K562 (cell line): Measurements from ENCODE around the gene SRPK2. TPM values are rescaled to one million over a fixed set of nuclear protein-coding genes. Genes with fewer than 3 reads are reported as not detected.
A peak's percentile ranks its signal among the peaks of the same experiment; 100 is the strongest.

ENCODE experiments used
- ATAC-seq: fragments of 200-7000 bp; cut with Tn5 transposase; 3 replicates; pipeline ENCODE4 v1.9.1; 2020; ENCODE audit warnings: moderate library complexity
- BruUV-seq: library from RNA; stranded (reverse); fragments of 400-500 nt; replicated peaks from 2 replicates; lab custom pipeline; 2021; lab: Mats Ljungman, UMichigan
- CTCF ChIA-PET: fragments of 300-600 bp; formaldehyde crosslinking; extraction: SDS; loops from one replicate; lab custom pipeline; 2021; ENCODE audit warnings: low intra/inter-chr PET ratio; lab: Yijun Ruan, JAX
- POLR2A ChIA-PET: fragments of 300-600, 350-650 bp; sonication (Branson Sonifier 250); formaldehyde crosslinking; extraction: SDS; loops from one replicate; lab custom pipeline; 2021; ENCODE audit warnings: antibody characterized with exemption, inconsistent platforms; lab: Yijun Ruan, JAX
- DNase-seq, 4 experiments: peaks; one replicate each; pipeline versions ENCODE4 v3.0.0 to v3.0.0-alpha.2; 2011 to 2018; ENCODE audit warnings: low spot score in 3 of 4, mixed read lengths in 3 of 4; ENCODE audit errors: extremely low read depth in 1 of 4
- FAIRE-seq: peaks from 2 replicates; lab custom pipeline; 2011; peaks lifted over from hg19 to GRCh38; lab: Jason Lieb, UNC
- H2AFZ ChIP-seq: 2 replicates; pipeline ENCODE4 v1.6.0; 2011; ENCODE audit warnings: low read depth, low read length, control low read depth, inconsistent platforms
- H3K27ac ChIP-seq: fragments of 200-600 bp; 3 replicates; pipeline ENCODE4 v1.8.0; 2011; ENCODE audit warnings: low read depth, mild to moderate bottlenecking, control low read depth, inconsistent platforms, low read length, moderate library complexity, mixed read lengths; ENCODE audit errors: extremely low read depth
- H3K27me3 ChIP-seq, 2 experiments: fragments of 300-600 bp in 1 of 2; 2 replicates in 1 of 2; 3 replicates in 1 of 2; pipeline versions ENCODE4 v1.6.0 to v1.8.0; 2011; ENCODE audit warnings: inconsistent platforms in 2 of 2, low read length in 2 of 2, mild to moderate bottlenecking in 1 of 2, mixed read lengths in 1 of 2, moderate library complexity in 1 of 2; ENCODE audit not compliant: control insufficient read depth in 2 of 2, insufficient read depth in 2 of 2
- H3K36me3 ChIP-seq: fragments of 300-600 bp; 3 replicates; pipeline ENCODE4 v1.8.0; 2011; ENCODE audit warnings: mild to moderate bottlenecking, low read length, inconsistent platforms; ENCODE audit not compliant: control insufficient read depth, insufficient read depth
- H3K4me1 ChIP-seq, 2 experiments: fragments of 200-600 bp in 1 of 2; replicated peaks in 1 of 2; 2 replicates in 1 of 2; 3 replicates in 1 of 2; pipeline versions ENCODE4 v1.5.1 to v1.8.0; 2011; ENCODE audit warnings: inconsistent platforms in 2 of 2, low read length in 2 of 2, mild to moderate bottlenecking in 1 of 2, mixed read lengths in 1 of 2, moderate library complexity in 1 of 2; ENCODE audit not compliant: control insufficient read depth in 2 of 2, insufficient read depth in 2 of 2
- H3K4me2 ChIP-seq: 2 replicates; pipeline ENCODE4 v1.6.1; 2011; ENCODE audit warnings: low read length, control low read depth, inconsistent platforms, mixed read lengths; ENCODE audit not compliant: insufficient read depth
- H3K4me3 ChIP-seq: fragments of 200-600 bp; sonication (generic), shearing (Covaris generic); 2 replicates; pipeline ENCODE4 v1.5.1; 2016; ENCODE audit warnings: control low read depth, inconsistent platforms
- H3K79me2 ChIP-seq: fragments of 200-600 bp; 3 replicates; pipeline ENCODE4 v1.8.0; 2011; ENCODE audit warnings: low read length, inconsistent platforms; ENCODE audit not compliant: control insufficient read depth, insufficient read depth
- H3K9ac ChIP-seq, 2 experiments: 2 replicates each; pipeline versions ENCODE4 v1.6.0 to v1.6.1; 2011; ENCODE audit warnings: low read depth in 2 of 2, low read length in 2 of 2, control low read depth in 1 of 2, inconsistent platforms in 1 of 2, mild to moderate bottlenecking in 1 of 2, mixed read lengths in 1 of 2; ENCODE audit not compliant: insufficient read depth in 1 of 2
- H3K9me1 ChIP-seq: one replicate; pipeline ENCODE4 v1.6.0; 2011; ENCODE audit warnings: inconsistent platforms, mild to moderate bottlenecking, low read length, moderate library complexity; ENCODE audit not compliant: control insufficient read depth, insufficient read depth
- H3K9me3 ChIP-seq: replicated peaks from 2 replicates; pipeline ENCODE4 v1.5.1; 2011; ENCODE audit warnings: low read depth, low read length, inconsistent platforms; ENCODE audit not compliant: control insufficient read depth, insufficient read depth
- H4K20me1 ChIP-seq: replicated peaks from 2 replicates; pipeline ENCODE4 v1.6.1; 2011; ENCODE audit warnings: low read length, inconsistent platforms, mixed read lengths; ENCODE audit not compliant: control insufficient read depth, insufficient read depth
- CEBPB ChIP-seq: fragments of 450-650 bp; IDR thresholded peaks from 2 replicates; pipeline ENCODE4 v1.6.1; 2016; ENCODE audit warnings: missing genetic modification characterization, missing compliant biosample characterization
- CEBPG ChIP-seq, 3 experiments: fragments of 200-800 bp in 1 of 3; sonication (Bioruptor generic) in 1 of 3; sonication (generic) in 1 of 3; formaldehyde crosslinking in 1 of 3; IDR thresholded peaks in 2 of 3; conservative IDR thresholded peaks in 1 of 3; 2 replicates each; pipeline versions ENCODE4 v1.6.1 to v1.8.0; 2016 to 2022; ENCODE audit warnings: missing compliant biosample characterization in 2 of 3, missing genetic modification characterization in 2 of 3, mild to moderate bottlenecking in 1 of 3, missing genetic modification reagents in 1 of 3
- CHD1 ChIP-seq: fragments of 200-600 bp; sonication (generic); IDR thresholded peaks from one replicate; pipeline ENCODE4 v1.6.1; 2012; ENCODE audit warnings: mild to moderate bottlenecking, moderate library complexity, low read length, inconsistent platforms
- HOXB6 ChIP-seq: fragments of 250-450 bp; sonication (Bioruptor Pico); IDR thresholded peaks from 2 replicates; pipeline ENCODE4 v1.5.1; 2022; ENCODE audit warnings: mild to moderate bottlenecking, borderline replicate concordance
- ILF3 ChIP-seq: fragments of 450-650 bp; IDR thresholded peaks from 2 replicates; pipeline ENCODE4 v1.6.1; 2018; ENCODE audit warnings: antibody characterized with exemption, mild to moderate bottlenecking, moderate library complexity, borderline replicate concordance
- KHSRP ChIP-seq: fragments of 450-650 bp; IDR thresholded peaks from 2 replicates; pipeline ENCODE4 v1.6.1; 2017
- MCM7 ChIP-seq, 2 experiments: fragments of 450-650 bp; IDR thresholded peaks; 2 replicates each; pipeline ENCODE4 v1.6.1; 2016 to 2018
- NR3C1 ChIP-seq: sonication (generic); formaldehyde crosslinking; IDR thresholded peaks from 2 replicates; pipeline ENCODE4 v1.8.1; 2022; ENCODE audit warnings: missing genetic modification reagents
- PHF21A ChIP-seq: fragments of 450-650 bp; IDR thresholded peaks from 2 replicates; pipeline ENCODE4 v1.6.1; 2017; ENCODE audit warnings: low read depth, borderline replicate concordance
- PRMT5 ChIP-seq: sonication (generic); formaldehyde crosslinking; IDR thresholded peaks from 2 replicates; pipeline ENCODE4 v1.5.0; 2020; ENCODE audit warnings: missing genetic modification reagents
- RBM34 ChIP-seq: fragments of 200-400 bp; formaldehyde crosslinking; IDR thresholded peaks from 2 replicates; pipeline ENCODE4 v1.6.1; 2018; ENCODE audit warnings: low read length, borderline replicate concordance; ENCODE audit not compliant: insufficient read depth
- RNF2 ChIP-seq: sonication (generic); IDR thresholded peaks from 2 replicates; pipeline ENCODE4 v1.6.1; 2016
- SIN3B ChIP-seq: fragments of 450-650 bp; IDR thresholded peaks from 2 replicates; pipeline ENCODE4 v1.6.1; 2017; ENCODE audit warnings: low read depth, mild to moderate bottlenecking, moderate library complexity
- STAT5A ChIP-seq: IDR thresholded peaks from 2 replicates; pipeline ENCODE4 v1.6.1; 2012; ENCODE audit warnings: low read length, inconsistent platforms, borderline replicate concordance
- TAL1 ChIP-seq: fragments of 450-650 bp; IDR thresholded peaks from 2 replicates; pipeline ENCODE4 v1.6.1; 2016; ENCODE audit warnings: mild to moderate bottlenecking
- TCF7 ChIP-seq: sonication (generic); IDR thresholded peaks from 2 replicates; pipeline ENCODE4 v1.6.1; 2016; ENCODE audit warnings: antibody characterized with exemption, borderline replicate concordance
- TEAD1 ChIP-seq, 2 experiments: fragments of 450-650 bp in 1 of 2; sonication (generic) in 1 of 2; formaldehyde crosslinking; IDR thresholded peaks; 2 replicates each; pipeline versions ENCODE4 v1.4.0 to v1.8.0; 2020 to 2022; ENCODE audit warnings: mild to moderate bottlenecking in 2 of 2, missing genetic modification reagents in 1 of 2
- ZBTB1 ChIP-seq: sonication (generic); formaldehyde crosslinking; IDR thresholded peaks from 2 replicates; pipeline ENCODE4 v1.8.1; 2023; ENCODE audit warnings: missing genetic modification reagents, low read depth, mild to moderate bottlenecking, borderline replicate concordance
- ZNF696 ChIP-seq: fragments of 250-450 bp; sonication (Bioruptor Pico); conservative IDR thresholded peaks from 2 replicates; pipeline ENCODE4 v1.4.0; 2020; ENCODE audit warnings: mild to moderate bottlenecking, moderate library complexity
- ZNF76 ChIP-seq: fragments of 250-450 bp; sonication (Bioruptor Pico); IDR thresholded peaks from 2 replicates; pipeline ENCODE4 v1.4.0; 2020; ENCODE audit warnings: mild to moderate bottlenecking, moderate library complexity, borderline replicate concordance
- WGBS: fragments of 100-300 bp; shearing (Covaris generic); methylation state at CpG from one replicate; pipeline ENCODE4 v1.1.6; 2016; ENCODE audit warnings: low coverage, mixed read lengths; ENCODE audit not compliant: insufficient coverage; ENCODE audit errors: missing lambda C conversion rate; 5-methylcytosine and 5-hydroxymethylcytosine counted together
- in situ Hi-C: fragments of 300-500 bp; cut with MboI; formaldehyde crosslinking; loops from 4 replicates; pipeline ENCODE4 v1.15.0; 2018; ENCODE audit warnings: inconsistent platforms, mixed read lengths
- intact Hi-C: fragments of 100-400 bp; cut with micrococcal nuclease; formaldehyde crosslinking; loops from 2 replicates; pipeline ENCODE4 v1.14.2; 2022
- polyA plus RNA-seq, 8 experiments: library from polyadenylated mRNA; depleted of rRNA in 4 of 8; stranded (reverse) in 5 of 8; unstranded in 3 of 8; fragments of >200 nt; fragmentation: Nextera tagmentation in 2 of 8; fragmentation: Illumina TruSeq in 1 of 8; extraction: Ambion mirVana in 2 of 8; extraction: Trizol in 1 of 8; gene quantifications; 2 replicates each; pipeline versions ENCODE4 v1.2.1 to v1.2.3, GENCODE V29; 2011 to 2014; ENCODE audit warnings: inconsistent platforms in 1 of 8, missing spikeins in 1 of 8
- total RNA-seq, 7 experiments: library from RNA; depleted of rRNA in 6 of 7; stranded (reverse); fragments of >200 nt in 6 of 7; fragmentation: Illumina TruSeq in 2 of 7; extraction: Trizol in 2 of 7; gene quantifications; 2 replicates each; pipeline versions ENCODE4 v1.2.1 to v1.2.3, GENCODE V29; 2011 to 2021; ENCODE audit warnings: low replicate concordance in 1 of 7
- TF ChIP-seq, protein P1 (sequence below), 2 experiments: fragments of 450-650 bp in 1 of 2; sonication (generic) in 1 of 2; formaldehyde crosslinking in 1 of 2; IDR thresholded peaks in 1 of 2; conservative IDR thresholded peaks in 1 of 2; 2 replicates each; pipeline versions ENCODE4 v1.6.1 to v1.8.1; 2016 to 2023; ENCODE audit warnings: mild to moderate bottlenecking in 2 of 2, moderate library complexity in 2 of 2, inconsistent platforms in 1 of 2, missing genetic modification reagents in 1 of 2
- TF ChIP-seq, protein P2 (sequence below): sonication (generic); formaldehyde crosslinking; IDR thresholded peaks from 2 replicates; pipeline ENCODE4 v1.8.0; 2022; ENCODE audit warnings: missing genetic modification reagents, mild to moderate bottlenecking, borderline replicate concordance

Gene SRPK2
- total and polyA plus RNA-seq, 9 of the 15 experiments (the other 6 are each of a cell fraction or from before 2014, with no cell fraction given) = 21.5 to 44.7 (median 33.3) TPM

DNA sequence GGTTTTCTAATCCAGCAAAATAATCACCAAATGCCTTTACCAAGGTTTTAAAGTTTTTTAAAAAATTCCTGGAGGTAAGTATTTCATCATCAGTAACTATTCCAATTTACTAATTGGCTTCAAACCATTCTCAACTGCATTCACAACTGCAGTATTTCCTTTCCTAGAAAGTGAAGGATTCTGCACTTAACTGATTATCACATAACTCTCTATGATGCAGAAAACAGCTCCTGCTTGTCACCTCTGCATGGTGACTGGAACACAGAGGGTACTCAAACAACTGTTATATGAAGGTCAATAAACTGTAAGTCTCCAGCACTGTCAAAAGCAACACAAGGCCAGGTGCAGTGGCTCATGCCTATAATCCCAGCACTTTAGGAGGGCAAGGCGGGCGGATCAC is 42.6 kb downstream of the SRPK2 start:
- no peak for TF ChIP-seq CHD1
- TF ChIP-seq RNF2 = no peak
- TF ChIP-seq ZNF696 (CRISPR knock-in tag) = no peak
- TF ChIP-seq ZBTB1 = no peak
- TF ChIP-seq, protein P1, sequence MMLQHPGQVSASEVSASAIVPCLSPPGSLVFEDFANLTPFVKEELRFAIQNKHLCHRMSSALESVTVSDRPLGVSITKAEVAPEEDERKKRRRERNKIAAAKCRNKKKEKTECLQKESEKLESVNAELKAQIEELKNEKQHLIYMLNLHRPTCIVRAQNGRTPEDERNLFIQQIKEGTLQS (IDR thresholded peaks at IDR 0.05) = peak; percentile 89
- TF ChIP-seq, protein P1 (CRISPR knock-in tag; conservative IDR thresholded peaks at IDR 0.05) = no peak
- no peak for TF ChIP-seq RBM34
- no peak for TF ChIP-seq KHSRP
- TF ChIP-seq NR3C1 (CRISPR knock-in tag) = no peak
- TF ChIP-seq CEBPB (tag) = peak; percentile 50; the same call in 1 of the 2 replicates
- TF ChIP-seq ZNF76 = no peak
- no peak for TF ChIP-seq ILF3
- no peak for TF ChIP-seq SIN3B
- TF ChIP-seq TEAD1 (CRISPR knock-in tag; IDR thresholded peaks at IDR 0.05) = no peak
- TF ChIP-seq, protein P2, sequence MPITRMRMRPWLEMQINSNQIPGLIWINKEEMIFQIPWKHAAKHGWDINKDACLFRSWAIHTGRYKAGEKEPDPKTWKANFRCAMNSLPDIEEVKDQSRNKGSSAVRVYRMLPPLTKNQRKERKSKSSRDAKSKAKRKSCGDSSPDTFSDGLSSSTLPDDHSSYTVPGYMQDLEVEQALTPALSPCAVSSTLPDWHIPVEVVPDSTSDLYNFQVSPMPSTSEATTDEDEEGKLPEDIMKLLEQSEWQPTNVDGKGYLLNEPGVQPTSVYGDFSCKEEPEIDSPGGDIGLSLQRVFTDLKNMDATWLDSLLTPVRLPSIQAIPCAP (CRISPR knock-in tag) = no peak
- no peak for TF ChIP-seq CEBPG (CRISPR knock-in tag; IDR thresholded peaks at IDR 0.05)
- peak; percentile 68 to 70 for TF ChIP-seq CEBPG (tag; conservative IDR thresholded peaks at IDR 0.05 in 1 of 2, IDR thresholded peaks at IDR 0.05 in 1 of 2)
- no peak for TF ChIP-seq STAT5A
- no peak for TF ChIP-seq MCM7 (IDR thresholded peaks at IDR 0.05)
- no peak for TF ChIP-seq PHF21A
- TF ChIP-seq PRMT5 (CRISPR knock-in tag) = no peak
- TF ChIP-seq TAL1 = no peak
- no peak for TF ChIP-seq HOXB6 (CRISPR knock-in tag)
- no peak for TF ChIP-seq TCF7
- in situ Hi-C loops (no loop called here), intact Hi-C loops (no loop called here)
- no peak for DNase-seq
- POLR2A ChIA-PET = interaction anchor here (0.6 to 2.1 kb wide), 9 partner anchors 9 to 83 kb away, joined by 3 to 6 read pairs (median 3); no protein-coding TSS in a partner anchor
- Histone ChIP-seq H3K4me3 (no peak overlapping the region), H3K79me2 (peaks cover 58% of the 10 kb centered on the region), H3K36me3 (no peaks in the 10 kb centered on the region), H3K9me1 (no peaks in the 10 kb centered on the region), H3K9ac (peak overlapping the region in 1 of 2 experiments; percentile 32; a peak in 1 of 4 replicates), H3K27me3 (no peaks in the 10 kb centered on the region), H3K4me2 (no peak overlapping the region), H3K9me3 (no peaks in the 10 kb centered on the region), H4K20me1 (0 out of 2 replicates have a peak, but pooled peaks cover 5% of the 10 kb centered on the region), H3K4me1 (peaks cover 9 to 16% of the 10 kb centered on the region in 2 experiments; a peak in 4 of 5 replicates), H3K27ac (no peak overlapping the region; the same call in 2 of the 3 replicates), H2AFZ (no peak overlapping the region)
- peak; percentile 53 for ATAC-seq
- WGBS = 79% methylated on average over 2 of the region's 2 CpGs
- CTCF ChIA-PET = no interaction called here
- peak; percentile 68 for FAIRE-seq
- no TSS peak for BruUV-seq
